IMR-90 (cell line): ENCODE measurements around the gene ADCY2. TPM values are rescaled to one million over a fixed set of nuclear protein-coding genes. Genes with fewer than 3 reads are reported as not detected.

Experiments used
- ATAC-seq: fragments of 200-7000 bp; cut with Tn5 transposase; 2 replicates; pipeline ENCODE4 v1.9.1; 2020; ENCODE audit warnings: low read depth, mild to moderate bottlenecking, moderate library complexity
- BruUV-seq: library from RNA; stranded (reverse); fragments of 400-500 nt; replicated peaks from 2 replicates; lab custom pipeline; 2021; lab: Mats Ljungman, UMichigan
- CTCF ChIA-PET: fragments of 300-600 bp; formaldehyde crosslinking; extraction: SDS; loops from one replicate; lab custom pipeline; 2021; ENCODE audit warnings: antibody characterized with exemption; lab: Yijun Ruan, JAX
- POLR2A ChIA-PET: fragments of 300-600 bp; sonication (Branson Sonifier 250); formaldehyde crosslinking; loops from one replicate; lab custom pipeline; 2022; ENCODE audit warnings: antibody characterized with exemption; ENCODE audit not compliant: unreplicated experiment; lab: Charles Lee
- DNase-seq: peaks from one replicate; pipeline ENCODE4 v3.0.0; 2013
- H2AFZ ChIP-seq: replicated peaks from 2 replicates; pipeline ENCODE3; 2013; ENCODE audit warnings: low read length, mild to moderate bottlenecking; ENCODE audit not compliant: poor library complexity
- H2AK5ac ChIP-seq: 2 replicates; pipeline ENCODE4 v1.6.1; 2013; ENCODE audit warnings: low read depth, low read length, inconsistent platforms
- H2AK9ac ChIP-seq: replicated peaks from 2 replicates; pipeline ENCODE3; 2013; ENCODE audit warnings: mild to moderate bottlenecking, low read depth, low read length, moderate library complexity; ENCODE audit not compliant: poor library complexity
- H2BK120ac ChIP-seq: 2 replicates; pipeline ENCODE4 v1.6.1; 2013; ENCODE audit warnings: low read depth, low read length, inconsistent platforms
- H2BK15ac ChIP-seq: 3 replicates; pipeline ENCODE4 v1.6.1; 2013; ENCODE audit warnings: low read depth, low read length, inconsistent platforms
- H2BK20ac ChIP-seq: 2 replicates; pipeline ENCODE4 v1.6.1; 2013; ENCODE audit warnings: low read depth, mild to moderate bottlenecking, inconsistent platforms, low read length, moderate library complexity
- H2BK5ac ChIP-seq: 2 replicates; pipeline ENCODE4 v1.6.1; 2013; ENCODE audit warnings: mild to moderate bottlenecking, low read depth, low read length, inconsistent platforms; ENCODE audit not compliant: poor library complexity, severe bottlenecking
- H3K14ac ChIP-seq: replicated peaks from 2 replicates; pipeline ENCODE4 v1.6.1; 2013; ENCODE audit warnings: low read depth, low read length, inconsistent platforms
- H3K18ac ChIP-seq: 2 replicates; pipeline ENCODE4 v1.6.1; 2013; ENCODE audit warnings: low read depth, low read length, control low read depth
- H3K23ac ChIP-seq: 2 replicates; pipeline ENCODE4 v1.6.1; 2013; ENCODE audit warnings: low read depth, low read length, inconsistent platforms
- H3K27ac ChIP-seq: 2 replicates; pipeline ENCODE4 v1.5.1; 2013; ENCODE audit warnings: mild to moderate bottlenecking, control low read depth, low read length; ENCODE audit not compliant: insufficient read depth
- H3K27me3 ChIP-seq: 2 replicates; pipeline ENCODE4 v1.6.1; 2013; ENCODE audit warnings: low read length; ENCODE audit not compliant: control insufficient read depth, insufficient read depth
- H3K36me3 ChIP-seq: 2 replicates; pipeline ENCODE4 v1.6.1; 2013; ENCODE audit warnings: low read length, mixed read lengths; ENCODE audit not compliant: control insufficient read depth, insufficient read depth
- H3K4ac ChIP-seq: 2 replicates; pipeline ENCODE4 v1.6.1; 2013; ENCODE audit warnings: low read depth, low read length, inconsistent platforms
- H3K4me1 ChIP-seq: 2 replicates; pipeline ENCODE4 v1.6.1; 2013; ENCODE audit warnings: low read length, mixed read lengths; ENCODE audit not compliant: control insufficient read depth, insufficient read depth
- H3K4me2 ChIP-seq: 2 replicates; pipeline ENCODE4 v1.6.1; 2013; ENCODE audit warnings: low read depth, mild to moderate bottlenecking, control low read depth, low read length, moderate library complexity
- H3K4me3 ChIP-seq: 2 replicates; pipeline ENCODE4 v1.5.1; 2013; ENCODE audit warnings: low read depth, mild to moderate bottlenecking, control low read depth, low read length, moderate library complexity; ENCODE audit not compliant: insufficient read depth
- H3K56ac ChIP-seq: 2 replicates; pipeline ENCODE4 v1.6.1; 2013; ENCODE audit warnings: low read length, inconsistent platforms; ENCODE audit not compliant: insufficient read depth; ENCODE audit errors: extremely low read depth
- H3K79me1 ChIP-seq, 2 experiments: 2 replicates each; pipeline ENCODE4 v1.6.1; 2013; ENCODE audit warnings: low read length in 2 of 2, inconsistent platforms in 1 of 2, low read depth in 1 of 2
- H3K9ac ChIP-seq: 2 replicates; pipeline ENCODE4 v1.6.1; 2013; ENCODE audit warnings: low read depth, low read length, control low read depth
- H3K9me1 ChIP-seq: 2 replicates; pipeline ENCODE4 v1.6.1; 2013; ENCODE audit warnings: low read length, inconsistent platforms; ENCODE audit not compliant: insufficient read depth
- H3K9me3 ChIP-seq: 2 replicates; pipeline ENCODE4 v1.6.1; 2013; ENCODE audit warnings: low read length; ENCODE audit not compliant: control insufficient read depth, insufficient read depth
- H4K20me1 ChIP-seq: 2 replicates; pipeline ENCODE4 v1.6.1; 2013; ENCODE audit warnings: low read length, inconsistent platforms; ENCODE audit not compliant: insufficient read depth
- H4K5ac ChIP-seq: 2 replicates; pipeline ENCODE4 v1.6.1; 2013; ENCODE audit warnings: mild to moderate bottlenecking, low read depth, low read length, control low read depth
- H4K8ac ChIP-seq, 2 experiments: 2 replicates each; pipeline ENCODE4 v1.6.1; 2013; ENCODE audit warnings: low read depth in 2 of 2, low read length in 2 of 2, control low read depth in 1 of 2, inconsistent platforms in 1 of 2
- H4K91ac ChIP-seq: 2 replicates; pipeline ENCODE4 v1.6.1; 2013; ENCODE audit warnings: low read depth, low read length, inconsistent platforms; ENCODE audit not compliant: insufficient read depth
- BHLHE40 ChIP-seq: fragments of 150-350 bp; IDR thresholded peaks from 2 replicates; pipeline ENCODE4 v1.6.1; 2016; ENCODE audit warnings: mild to moderate bottlenecking, low read depth, low read length
- CEBPB ChIP-seq: IDR thresholded peaks from 2 replicates; pipeline ENCODE4 v1.6.1; 2012; ENCODE audit warnings: low read depth, low read length, improper control_type of control experiment
- CHD1 ChIP-seq: IDR thresholded peaks from 2 replicates; pipeline ENCODE4 v1.6.1; 2012; ENCODE audit warnings: low read depth, low read length, improper control_type of control experiment
- CTCF ChIP-seq: conservative IDR thresholded peaks from 2 replicates; pipeline ENCODE4 v1.5.1; 2012; ENCODE audit warnings: mild to moderate bottlenecking, low read depth, low read length, improper control_type of control experiment
- FOS ChIP-seq: fragments of 150-350 bp; IDR thresholded peaks from 2 replicates; pipeline ENCODE4 v1.6.1; 2016; ENCODE audit warnings: low read depth, low read length
- MAFK ChIP-seq: IDR thresholded peaks from 2 replicates; pipeline ENCODE4 v1.6.1; 2012; ENCODE audit warnings: low read depth, low read length, improper control_type of control experiment
- MAZ ChIP-seq: IDR thresholded peaks from 2 replicates; pipeline ENCODE4 v1.6.1; 2012; ENCODE audit warnings: low read depth, mild to moderate bottlenecking, low read length, improper control_type of control experiment, moderate library complexity, borderline replicate concordance
- MXI1 ChIP-seq: IDR thresholded peaks from 2 replicates; pipeline ENCODE4 v1.6.1; 2012; ENCODE audit warnings: low read depth, mild to moderate bottlenecking, low read length, moderate library complexity, borderline replicate concordance
- NFE2L2 ChIP-seq: fragments of 150-350 bp; IDR thresholded peaks from 2 replicates; pipeline ENCODE4 v1.6.1; 2016; ENCODE audit warnings: low read depth, mild to moderate bottlenecking, low read length
- POLR2A ChIP-seq: IDR thresholded peaks from 2 replicates; pipeline ENCODE4 v1.6.1; 2012; ENCODE audit warnings: mild to moderate bottlenecking, low read depth, low read length
- RAD21 ChIP-seq: IDR thresholded peaks from 2 replicates; pipeline ENCODE4 v1.6.1; 2012; ENCODE audit warnings: low read length, improper control_type of control experiment
- RCOR1 ChIP-seq: IDR thresholded peaks from 2 replicates; pipeline ENCODE4 v1.6.1; 2012; ENCODE audit warnings: mild to moderate bottlenecking, low read length, improper control_type of control experiment; ENCODE audit not compliant: insufficient replicate concordance
- RFX5 ChIP-seq: IDR thresholded peaks from 2 replicates; pipeline ENCODE4 v1.8.0; 2012; ENCODE audit warnings: low read depth, mild to moderate bottlenecking, low read length, moderate library complexity
- SMC3 ChIP-seq: fragments of 150-350 bp; IDR thresholded peaks from 2 replicates; pipeline ENCODE4 v1.6.1; 2016; ENCODE audit warnings: low read depth, mild to moderate bottlenecking, antibody characterized with exemption, low read length, moderate library complexity
- WGBS, 2 experiments: methylation state at CpG; one replicate each; pipeline versions ENCODE4 v1.1.5 to v1.1.7; 2013; ENCODE audit warnings: missing lambda C conversion rate in 2 of 2; ENCODE audit not compliant: insufficient read length in 1 of 2; ENCODE audit errors: extremely low coverage in 2 of 2; 5-methylcytosine and 5-hydroxymethylcytosine counted together
- dilution Hi-C: fragments of 300-500 bp; cut with HindIII; formaldehyde crosslinking; loops from one replicate; pipeline ENCODE4 v1.14.3; 2018; ENCODE audit warnings: low sequenced_read_pairs; ENCODE audit not compliant: unreplicated experiment
- in situ Hi-C: fragments of 300-500 bp; cut with MboI; formaldehyde crosslinking; loops from 3 replicates; pipeline ENCODE4 v1.14.3; 2019; ENCODE audit warnings: low sequenced_read_pairs, inconsistent platforms, mixed read lengths
- intact Hi-C: fragments of 100-400 bp; cut with micrococcal nuclease; formaldehyde crosslinking; loops from 2 replicates; pipeline ENCODE4 v1.10.0; 2022
- polyA plus RNA-seq, 3 experiments: library from polyadenylated mRNA; depleted of rRNA; stranded (reverse); fragments of >200 nt; gene quantifications; 2 replicates each; pipeline ENCODE4 v1.2.3, GENCODE V29; 2012; ENCODE audit warnings: low replicate concordance in 1 of 3
- total RNA-seq: library from RNA; depleted of rRNA; stranded (reverse); fragments of >200 nt; gene quantifications from 2 replicates; pipeline ENCODE4 v1.2.3, GENCODE V29; 2012
- TF ChIP-seq, protein P1 (sequence below): fragments of 150-350 bp; IDR thresholded peaks from 2 replicates; pipeline ENCODE4 v1.6.1; 2016; ENCODE audit warnings: low read depth, mild to moderate bottlenecking, low read length, moderate library complexity, borderline replicate concordance
- TF ChIP-seq, protein P2 (sequence below): fragments of 150-350 bp; IDR thresholded peaks from 2 replicates; pipeline ENCODE4 v1.6.1; 2017; ENCODE audit warnings: mild to moderate bottlenecking, antibody characterized with exemption, low read length, low read depth

Gene ADCY2
- total and polyA plus RNA-seq, 2 of the 4 experiments (the other 2 are of a cell fraction) = not detected

DNA sequence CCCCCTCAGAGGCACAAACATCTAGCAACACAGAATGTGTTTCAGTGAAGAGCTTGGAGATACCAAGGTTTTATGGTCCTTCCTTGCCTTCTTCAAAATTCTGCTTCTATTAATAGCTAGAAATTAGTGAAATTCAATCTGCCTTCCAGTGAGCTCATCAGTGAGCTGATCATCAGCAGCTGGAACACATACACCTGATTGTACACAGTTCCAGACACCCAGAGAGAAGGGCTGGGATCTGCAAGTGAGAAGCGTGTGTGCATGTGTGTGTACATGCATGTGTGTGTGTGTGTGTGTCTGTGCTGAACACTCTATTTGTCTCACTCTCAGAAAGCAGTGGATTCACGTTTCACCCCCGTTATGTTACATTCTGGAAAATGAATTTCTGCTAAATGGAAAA is 426.5 kb downstream of the ADCY2 start:
- BruUV-seq = no TSS peak
- dilution Hi-C loops = no loop called here

More for the DNA sequence above, 426.5 kb downstream of the ADCY2 start:
- ChIA-PET CTCF (no interaction called here), POLR2A (no interaction called here)
- Histone ChIP-seq H2BK5ac (no peak overlapping the region), H3K4me2 (no peak overlapping the region), H3K14ac (no peak overlapping the region), H3K4me1 (no peaks in the 10 kb centered on the region), H4K20me1 (no peaks in the 10 kb centered on the region), H3K27me3 (peaks cover 4% of the 10 kb centered on the region), H2BK120ac (no peak overlapping the region), H3K9ac (no peak overlapping the region), H4K91ac (no peak overlapping the region), H3K36me3 (no peaks in the 10 kb centered on the region), H3K9me1 (no peaks in the 10 kb centered on the region), H3K79me1 (no peaks in the 10 kb centered on the region), H4K8ac (no peak overlapping the region), H2BK15ac (no peak overlapping the region), H3K27ac (no peak overlapping the region), H3K18ac (no peak overlapping the region), H2BK20ac (no peak overlapping the region), H4K5ac (no peak overlapping the region), H3K4me3 (no peak overlapping the region), H3K4ac (no peak overlapping the region), H3K23ac (no peak overlapping the region), H2AK9ac (no peak overlapping the region), H3K9me3 (no peaks in the 10 kb centered on the region), H2AFZ (no peak overlapping the region), H2AK5ac (no peak overlapping the region), H3K56ac (no peak overlapping the region)
- DNase-seq (no peak), ATAC-seq (no peak)
- intact Hi-C loops (no loop called here), in situ Hi-C loops (no loop called here)
- no CpG with 5 or more reads among the region's 3 CpGs for WGBS, 2 experiments
- TF ChIP-seq BHLHE40 (no peak), SMC3 (no peak), CEBPB (no peak), POLR2A (no peak), CTCF (no peak), NFE2L2 (no peak), CHD1 (no peak), FOS (no peak), MAFK (no peak), MXI1 (no peak), RFX5 (no peak), RAD21 (no peak), MAZ (no peak), RCOR1 (no peak)
- TF ChIP-seq, protein P1, sequence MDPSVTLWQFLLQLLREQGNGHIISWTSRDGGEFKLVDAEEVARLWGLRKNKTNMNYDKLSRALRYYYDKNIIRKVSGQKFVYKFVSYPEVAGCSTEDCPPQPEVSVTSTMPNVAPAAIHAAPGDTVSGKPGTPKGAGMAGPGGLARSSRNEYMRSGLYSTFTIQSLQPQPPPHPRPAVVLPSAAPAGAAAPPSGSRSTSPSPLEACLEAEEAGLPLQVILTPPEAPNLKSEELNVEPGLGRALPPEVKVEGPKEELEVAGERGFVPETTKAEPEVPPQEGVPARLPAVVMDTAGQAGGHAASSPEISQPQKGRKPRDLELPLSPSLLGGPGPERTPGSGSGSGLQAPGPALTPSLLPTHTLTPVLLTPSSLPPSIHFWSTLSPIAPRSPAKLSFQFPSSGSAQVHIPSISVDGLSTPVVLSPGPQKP = no peak
- TF ChIP-seq, protein P2, sequence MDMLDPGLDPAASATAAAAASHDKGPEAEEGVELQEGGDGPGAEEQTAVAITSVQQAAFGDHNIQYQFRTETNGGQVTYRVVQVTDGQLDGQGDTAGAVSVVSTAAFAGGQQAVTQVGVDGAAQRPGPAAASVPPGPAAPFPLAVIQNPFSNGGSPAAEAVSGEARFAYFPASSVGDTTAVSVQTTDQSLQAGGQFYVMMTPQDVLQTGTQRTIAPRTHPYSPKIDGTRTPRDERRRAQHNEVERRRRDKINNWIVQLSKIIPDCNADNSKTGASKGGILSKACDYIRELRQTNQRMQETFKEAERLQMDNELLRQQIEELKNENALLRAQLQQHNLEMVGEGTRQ = no peak
